Stimulated activated CD4-positive, alpha-beta T cell treated with anti-CD3 and anti-CD28 coated beads, Interleukin-12 subunit alpha, Interleukin-12 subunit beta, amount 100 ng/mL, for 24 hours (primary cell): ENCODE results near the gene MAVS.
"Not testable (repeated sequence)": the region's sequence is repeated elsewhere in the genome, so short reads cannot be mapped to it uniquely, and the experiment has no call there.

ENCODE experiments used
- DNase-seq, 2 experiments: peaks; one replicate each; pipeline ENCODE4 v3.0.0-alpha.2; 2020; ENCODE audit warnings: low read depth in 2 of 2

The MAVS gene

GRCh38 chr20:3847429-3847940 lies 851 bp downstream of the MAVS start:
- no peak for DNase-seq

GRCh38 chr20:3848565-3848964 lies 1.9 kb downstream of the MAVS start:
- no peak for DNase-seq

GRCh38 chr20:3854462-3854871 lies 7.8 kb downstream of the MAVS start:
- no peak for DNase-seq

GRCh38 chr20:3857405-3857804 lies 10.8 kb downstream of the MAVS start:
- no peak for DNase-seq

GRCh38 chr20:3858689-3859088 lies 12.1 kb downstream of the MAVS start:
- no peak for DNase-seq

GRCh38 chr20:3861191-3861590 lies 14.6 kb downstream of the MAVS start:
- no peak for DNase-seq

- no peak for DNase-seq
Observed at GRCh38 chr20:3862333-3862732, 15.7 kb downstream of the MAVS start.

GRCh38 chr20:3863317-3863716 lies 16.7 kb downstream of the MAVS start:
- DNase-seq = no peak

- no peak for DNase-seq
Observed at GRCh38 chr20:3864518-3864917, 17.9 kb downstream of the MAVS start.

GRCh38 chr20:3865152-3865886 lies 18.7 kb downstream of the MAVS start:
- no peak for DNase-seq

- no peak for DNase-seq
Observed at GRCh38 chr20:3865887-3866407, 19.3 kb downstream of the MAVS start.

- DNase-seq = no peak
Observed at GRCh38 chr20:3866464-3866863, 19.8 kb downstream of the MAVS start.

GRCh38 chr20:3867802-3868201 lies 21.2 kb downstream of the MAVS start:
- DNase-seq = no peak

GRCh38 chr20:3869839-3870634 lies 23.4 kb downstream of the MAVS start:
- no peak for DNase-seq

- DNase-seq = no peak
Observed at GRCh38 chr20:3871550-3872265, 25.1 kb downstream of the MAVS start.

GRCh38 chr20:3873507-3873906 lies 26.9 kb downstream of the MAVS start:
- DNase-seq = no peak

- DNase-seq = no peak
Observed at GRCh38 chr20:3874194-3874844, 27.7 kb downstream of the MAVS start.

GRCh38 chr20:3875378-3875974 lies 28.8 kb downstream of the MAVS start:
- DNase-seq = no peak

- DNase-seq = no peak
Observed at GRCh38 chr20:3876000-3876399, 29.4 kb downstream of the MAVS start.

GRCh38 chr20:3876676-3877075 lies 30.0 kb downstream of the MAVS start:
- no peak for DNase-seq

GRCh38 chr20:3878921-3879274 lies 32.3 kb downstream of the MAVS start:
- not testable (repeated sequence) for DNase-seq
